Stomach (tissue), 9 donors: ENCODE results near the gene TRABD2B. TPM values are rescaled to one million over a fixed set of nuclear protein-coding genes. Genes with fewer than 3 reads are reported as not detected.

Experiments used
- DNase-seq, 2 donors: peaks; one replicate each; pipeline versions ENCODE4 v3.0.0 to v3.0.0-alpha.2; 2013 to 2019
- H3K27ac ChIP-seq, 5 donors: fragments of 200-600 bp in 4 of 5; sonication (generic) in 4 of 5; one replicate each; pipeline ENCODE4 v1.5.1; 2013 to 2019; ENCODE audit warnings: mild to moderate bottlenecking in 1 of 5, moderate library complexity in 1 of 5
- H3K27me3 ChIP-seq, 3 donors: fragments of 200-600 bp; sonication (generic); one replicate each; pipeline ENCODE4 v1.5.1; 2017 to 2019; ENCODE audit warnings: mixed run types in 1 of 3
- H3K36me3 ChIP-seq, 4 donors: fragments of 200-600 bp; sonication (generic); 1 replicate in 3 of 4; 2 replicates in 1 of 4; pipeline ENCODE4 v1.5.1; 2016 to 2019
- H3K4me1 ChIP-seq, 4 donors: fragments of 200-600 bp; sonication (generic); one replicate each; pipeline ENCODE4 v1.5.1; 2016 to 2019
- H3K4me3 ChIP-seq, 4 donors: fragments of 200-600 bp; sonication (generic) in 3 of 4; one replicate each; pipeline ENCODE4 v1.5.1; 2016 to 2019; ENCODE audit warnings: mild to moderate bottlenecking in 1 of 4
- H3K9me3 ChIP-seq, 4 donors: fragments of 200-600 bp; sonication (generic); one replicate each; pipeline ENCODE4 v1.5.1; 2016 to 2019
- EP300 ChIP-seq: sonication (generic); formaldehyde crosslinking; IDR thresholded peaks from one replicate; pipeline ENCODE4 v1.6.1; 2017; ENCODE audit warnings: antibody characterized with exemption
- POLR2A ChIP-seq, 4 donors: fragments of 450-650 bp; IDR thresholded peaks; one replicate each; pipeline ENCODE4 v1.6.1; 2016; ENCODE audit warnings: antibody characterized with exemption in 4 of 4, control low read depth in 2 of 4, mild to moderate bottlenecking in 1 of 4, moderate library complexity in 1 of 4
- POLR2AphosphoS5 ChIP-seq, 3 donors: sonication (generic); formaldehyde crosslinking; IDR thresholded peaks; one replicate each; pipeline ENCODE4 v1.6.1; 2016; ENCODE audit warnings: antibody characterized with exemption in 3 of 3
- WGBS, 5 donors: extraction: QIAGEN DNeasy Blood & Tissue Kit in 3 of 5; methylation state at CpG; one replicate each; pipeline versions ENCODE4 v1.1.5 to v1.1.7; 2013 to 2018; 5-methylcytosine and 5-hydroxymethylcytosine counted together
- intact Hi-C: fragments of 100-400 bp; cut with DNase I; formaldehyde crosslinking; loops from one replicate; pipeline ENCODE4 v1.15.1; 2023; ENCODE audit warnings: low total_unique reads
- polyA plus RNA-seq, 3 donors: library from polyadenylated mRNA; stranded (reverse); fragments of 200-250 nt; gene quantifications; one replicate each; pipeline ENCODE4 v1.2.3, GENCODE V29; 2013
- total RNA-seq, 5 donors: library from RNA; depleted of rRNA; stranded (reverse); fragments of >200 nt; gene quantifications; one replicate each; pipeline versions ENCODE4 v1.1.0 to v1.2.3, GENCODE V29; 2014 to 2016
- TF ChIP-seq, protein P1 (sequence below), 7 experiments: fragments of 450-650 bp in 4 of 7; fragments of 200-600 bp in 3 of 7; sonication (generic) in 3 of 7; IDR thresholded peaks; one replicate each; pipeline ENCODE4 v1.5.1; 2016 to 2019; ENCODE audit warnings: antibody characterized with exemption in 7 of 7, control low read depth in 2 of 7, mild to moderate bottlenecking in 1 of 7
- donor health status: healthy with polysubstance abuse.
- donor health status: Bipolar disorder and iron deficiency.
- donor health status: healthy.

Gene TRABD2B
- total and polyA plus RNA-seq, 8 donors, result 0.31 to 2.0 (median 0.93) TPM; not detected in 1

DNA sequence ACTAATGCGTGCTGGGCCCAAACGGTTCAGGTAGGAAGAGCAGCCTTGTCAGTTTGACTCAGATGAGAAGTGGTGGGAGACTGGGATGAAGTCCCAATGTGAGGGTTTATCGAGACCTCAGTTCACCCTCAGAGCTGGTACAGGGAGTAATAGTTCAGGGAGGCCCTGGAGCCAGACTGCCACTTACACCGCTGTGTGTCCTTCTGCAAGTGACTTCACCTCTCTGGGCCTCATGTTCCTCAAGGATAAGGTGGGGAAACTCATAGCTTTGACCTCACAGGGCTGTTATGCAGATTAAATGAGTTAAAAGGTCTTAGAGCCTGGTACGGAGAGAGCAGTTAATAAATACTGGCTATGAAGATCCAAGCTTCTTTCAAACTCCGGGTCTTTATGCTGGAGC lies 219.9 kb downstream of the TRABD2B start:
- WGBS, 5 donors, result 84 to 93% (median 88%) methylated on average over 6 of the region's 6 CpGs
- intact Hi-C loops, result no loop called here
- no peaks in the 10 kb centered on the region for H3K9me3 ChIP-seq

DNA sequence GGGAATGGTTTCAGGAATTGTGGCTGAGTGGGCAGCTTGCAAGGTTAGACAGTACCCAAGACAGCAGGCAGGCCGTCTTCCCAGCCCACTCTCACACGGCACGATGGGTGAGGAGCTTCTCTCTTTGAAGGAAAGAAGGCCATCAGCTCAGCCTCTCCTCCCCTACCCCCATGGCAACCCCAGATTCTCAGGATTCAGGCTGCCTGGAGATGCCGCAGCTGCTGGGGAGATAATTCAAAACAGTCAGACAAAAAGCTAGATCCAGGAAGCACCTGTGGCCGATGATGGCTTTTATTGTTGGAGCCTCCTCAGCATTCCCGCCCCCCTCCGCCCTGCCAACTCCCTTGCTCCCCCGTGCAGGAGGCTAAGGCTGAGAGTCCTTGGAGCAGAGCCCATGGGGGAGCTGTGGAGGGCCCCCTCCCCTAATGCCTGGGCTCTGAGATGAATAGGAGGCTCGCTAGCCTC lies 220.5 kb downstream of the TRABD2B start:
- no peak overlapping the region for H3K27ac ChIP-seq
- no peaks in the 10 kb centered on the region for H3K36me3 ChIP-seq
- H3K27me3 ChIP-seq, result no peaks in the 10 kb centered on the region
- no peaks in the 10 kb centered on the region for H3K9me3 ChIP-seq
- DNase-seq, result peak in 1 of 2 donors; percentile 43
- no peak overlapping the region for H3K4me3 ChIP-seq
- 75 to 85% (median 80%) methylated on average over 8 to 9 of the region's 9 CpGs for WGBS, 5 donors
- intact Hi-C loops, result no loop called here
- H3K4me1 ChIP-seq, result peaks cover 0 to 10% (median 6%) of the 10 kb centered on the region in 4 donors
- TF ChIP-seq POLR2AphosphoS5 (IDR thresholded peaks at IDR 0.05) (no peak), EP300 (no peak), POLR2A (IDR thresholded peaks at IDR 0.05) (no peak)
- TF ChIP-seq, protein P1, sequence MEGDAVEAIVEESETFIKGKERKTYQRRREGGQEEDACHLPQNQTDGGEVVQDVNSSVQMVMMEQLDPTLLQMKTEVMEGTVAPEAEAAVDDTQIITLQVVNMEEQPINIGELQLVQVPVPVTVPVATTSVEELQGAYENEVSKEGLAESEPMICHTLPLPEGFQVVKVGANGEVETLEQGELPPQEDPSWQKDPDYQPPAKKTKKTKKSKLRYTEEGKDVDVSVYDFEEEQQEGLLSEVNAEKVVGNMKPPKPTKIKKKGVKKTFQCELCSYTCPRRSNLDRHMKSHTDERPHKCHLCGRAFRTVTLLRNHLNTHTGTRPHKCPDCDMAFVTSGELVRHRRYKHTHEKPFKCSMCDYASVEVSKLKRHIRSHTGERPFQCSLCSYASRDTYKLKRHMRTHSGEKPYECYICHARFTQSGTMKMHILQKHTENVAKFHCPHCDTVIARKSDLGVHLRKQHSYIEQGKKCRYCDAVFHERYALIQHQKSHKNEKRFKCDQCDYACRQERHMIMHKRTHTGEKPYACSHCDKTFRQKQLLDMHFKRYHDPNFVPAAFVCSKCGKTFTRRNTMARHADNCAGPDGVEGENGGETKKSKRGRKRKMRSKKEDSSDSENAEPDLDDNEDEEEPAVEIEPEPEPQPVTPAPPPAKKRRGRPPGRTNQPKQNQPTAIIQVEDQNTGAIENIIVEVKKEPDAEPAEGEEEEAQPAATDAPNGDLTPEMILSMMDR (IDR thresholded peaks at IDR 0.05), result no peak

More for the DNA sequence above, 219.9 kb downstream of the TRABD2B start:
- peaks cover 0 to 10% (median 6%) of the 10 kb centered on the region in 4 donors for H3K4me1 ChIP-seq
- no peak overlapping the region for H3K4me3 ChIP-seq
- H3K27me3 ChIP-seq, result no peaks in the 10 kb centered on the region
- H3K36me3 ChIP-seq, result no peaks in the 10 kb centered on the region
- TF ChIP-seq POLR2A (IDR thresholded peaks at IDR 0.05), result no peak
- TF ChIP-seq POLR2AphosphoS5 (IDR thresholded peaks at IDR 0.05), result no peak
- no peak for TF ChIP-seq EP300
- TF ChIP-seq, protein P1 (IDR thresholded peaks at IDR 0.05), result no peak
- no peak overlapping the region for H3K27ac ChIP-seq
- no peak for DNase-seq

DNA sequence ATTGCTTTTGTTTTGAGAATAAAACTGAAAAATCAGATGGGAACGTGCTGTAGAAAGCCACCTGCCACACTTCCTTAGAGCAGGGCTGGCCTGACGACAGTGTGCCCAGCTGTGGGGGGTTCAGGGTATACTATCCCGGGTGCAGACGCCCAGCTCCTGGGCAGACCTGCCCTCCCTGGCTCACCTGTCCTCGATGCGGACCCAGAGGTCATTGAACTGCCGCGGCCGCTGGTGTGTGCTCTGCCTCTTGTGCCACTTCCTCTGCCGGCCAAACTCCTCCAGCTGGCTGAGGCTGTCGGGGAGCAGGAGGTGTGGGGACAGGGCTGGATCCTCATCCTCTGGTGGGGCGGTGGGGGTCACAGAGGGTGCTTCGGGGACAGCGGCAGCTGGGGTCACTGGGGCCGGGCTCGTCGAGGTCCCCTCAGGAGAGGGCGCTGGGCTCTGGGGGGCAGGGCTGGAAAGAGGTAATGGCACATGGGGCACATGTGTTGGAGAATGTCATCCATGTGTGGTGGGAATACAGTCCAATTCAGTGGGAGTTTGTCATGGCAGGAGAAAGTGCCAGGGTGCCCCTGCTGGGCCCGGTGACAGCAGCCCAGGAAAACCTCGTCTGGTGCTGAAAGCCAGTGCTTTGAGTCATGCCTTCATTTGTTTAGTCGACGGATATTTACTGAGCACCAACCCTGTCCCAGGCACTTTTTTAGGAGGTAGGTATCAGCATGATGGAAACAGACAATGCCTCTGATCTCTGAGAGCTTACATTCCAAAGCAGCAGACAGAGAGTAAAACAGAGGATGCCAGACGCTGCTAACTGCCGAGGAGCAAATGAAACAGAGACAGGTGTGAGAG lies 222.0 kb downstream of the TRABD2B start:
- WGBS, 5 donors, result 82 to 86% (median 84%) methylated on average over 21 to 24 of the region's 24 CpGs

DNA sequence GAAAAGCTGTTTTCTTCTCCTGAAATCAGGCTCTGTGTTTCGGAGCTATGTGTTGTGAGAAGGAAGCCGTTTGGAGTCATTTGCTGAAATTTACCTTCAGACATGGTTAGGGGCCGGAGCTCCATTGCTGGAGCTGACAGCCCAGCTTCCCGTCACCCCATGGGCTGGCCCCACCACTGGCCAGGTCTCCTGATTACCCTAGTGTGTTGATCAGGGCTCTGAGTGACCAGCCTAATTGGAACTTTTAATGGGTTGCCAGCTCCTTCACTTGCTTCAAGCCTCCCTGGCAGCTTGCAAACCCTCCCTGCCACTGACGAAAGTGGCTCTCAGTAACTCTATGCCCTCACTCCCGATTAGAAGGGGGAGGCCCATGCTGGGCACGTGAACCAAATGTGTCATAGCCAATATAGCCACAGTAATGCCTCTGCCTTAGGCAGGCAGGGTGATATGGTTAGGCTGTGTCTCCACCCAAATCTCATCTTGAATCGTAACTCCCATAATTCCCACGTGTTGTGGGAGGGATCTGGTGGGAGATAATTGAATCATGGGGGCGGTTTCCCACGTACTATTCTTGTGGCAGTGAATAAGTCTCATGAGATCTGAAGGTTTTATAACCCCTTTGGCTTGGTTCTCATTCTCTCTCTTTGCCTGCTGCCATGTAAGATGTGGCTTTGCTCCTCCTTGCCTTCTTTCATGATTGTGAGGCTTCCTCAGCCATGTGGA lies 224.1 kb downstream of the TRABD2B start:
- Histone ChIP-seq H3K9me3 (no peaks in the 10 kb centered on the region), H3K4me1 (no peaks in the 10 kb centered on the region), H3K36me3 (no peaks in the 10 kb centered on the region), H3K4me3 (no peak overlapping the region), H3K27ac (no peak overlapping the region), H3K27me3 (no peaks in the 10 kb centered on the region)
- DNase-seq, result no peak
- 87 to 93% (median 91%) methylated on average over 11 of the region's 11 CpGs for WGBS, 5 donors
- TF ChIP-seq EP300, result no peak
- TF ChIP-seq POLR2AphosphoS5 (IDR thresholded peaks at IDR 0.05), result no peak
- TF ChIP-seq POLR2A (IDR thresholded peaks at IDR 0.05), result no peak
- TF ChIP-seq, protein P1 (IDR thresholded peaks at IDR 0.05), result no peak
- intact Hi-C loops, result no loop called here

More for the DNA sequence above, 222.0 kb downstream of the TRABD2B start:
- Histone ChIP-seq H3K4me1 (no peaks in the 10 kb centered on the region), H3K27me3 (no peaks in the 10 kb centered on the region), H3K36me3 (no peaks in the 10 kb centered on the region), H3K9me3 (no peaks in the 10 kb centered on the region), H3K4me3 (no peak overlapping the region), H3K27ac (no peak overlapping the region)
- intact Hi-C loops, result no loop called here
- no peak for DNase-seq
- no peak for TF ChIP-seq POLR2AphosphoS5 (IDR thresholded peaks at IDR 0.05)
- no peak for TF ChIP-seq EP300
- no peak for TF ChIP-seq POLR2A (IDR thresholded peaks at IDR 0.05)
- TF ChIP-seq, protein P1 (IDR thresholded peaks at IDR 0.05), result no peak
